IPS-NIHi7 (cell line): Measurements from ENCODE around the gene PHKA2.
"Not testable (repeated sequence)": the region's sequence is repeated elsewhere in the genome, so short reads cannot be mapped to it uniquely, and the experiment has no call there.

Source experiments
- DNase-seq: peaks from one replicate; pipeline ENCODE4 v3.0.0; 2012; ENCODE audit warnings: mixed read lengths; ENCODE audit errors: extremely low spot score

The PHKA2 gene, protein sequence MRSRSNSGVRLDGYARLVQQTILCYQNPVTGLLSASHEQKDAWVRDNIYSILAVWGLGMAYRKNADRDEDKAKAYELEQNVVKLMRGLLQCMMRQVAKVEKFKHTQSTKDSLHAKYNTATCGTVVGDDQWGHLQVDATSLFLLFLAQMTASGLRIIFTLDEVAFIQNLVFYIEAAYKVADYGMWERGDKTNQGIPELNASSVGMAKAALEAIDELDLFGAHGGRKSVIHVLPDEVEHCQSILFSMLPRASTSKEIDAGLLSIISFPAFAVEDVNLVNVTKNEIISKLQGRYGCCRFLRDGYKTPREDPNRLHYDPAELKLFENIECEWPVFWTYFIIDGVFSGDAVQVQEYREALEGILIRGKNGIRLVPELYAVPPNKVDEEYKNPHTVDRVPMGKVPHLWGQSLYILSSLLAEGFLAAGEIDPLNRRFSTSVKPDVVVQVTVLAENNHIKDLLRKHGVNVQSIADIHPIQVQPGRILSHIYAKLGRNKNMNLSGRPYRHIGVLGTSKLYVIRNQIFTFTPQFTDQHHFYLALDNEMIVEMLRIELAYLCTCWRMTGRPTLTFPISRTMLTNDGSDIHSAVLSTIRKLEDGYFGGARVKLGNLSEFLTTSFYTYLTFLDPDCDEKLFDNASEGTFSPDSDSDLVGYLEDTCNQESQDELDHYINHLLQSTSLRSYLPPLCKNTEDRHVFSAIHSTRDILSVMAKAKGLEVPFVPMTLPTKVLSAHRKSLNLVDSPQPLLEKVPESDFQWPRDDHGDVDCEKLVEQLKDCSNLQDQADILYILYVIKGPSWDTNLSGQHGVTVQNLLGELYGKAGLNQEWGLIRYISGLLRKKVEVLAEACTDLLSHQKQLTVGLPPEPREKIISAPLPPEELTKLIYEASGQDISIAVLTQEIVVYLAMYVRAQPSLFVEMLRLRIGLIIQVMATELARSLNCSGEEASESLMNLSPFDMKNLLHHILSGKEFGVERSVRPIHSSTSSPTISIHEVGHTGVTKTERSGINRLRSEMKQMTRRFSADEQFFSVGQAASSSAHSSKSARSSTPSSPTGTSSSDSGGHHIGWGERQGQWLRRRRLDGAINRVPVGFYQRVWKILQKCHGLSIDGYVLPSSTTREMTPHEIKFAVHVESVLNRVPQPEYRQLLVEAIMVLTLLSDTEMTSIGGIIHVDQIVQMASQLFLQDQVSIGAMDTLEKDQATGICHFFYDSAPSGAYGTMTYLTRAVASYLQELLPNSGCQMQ

DNA sequence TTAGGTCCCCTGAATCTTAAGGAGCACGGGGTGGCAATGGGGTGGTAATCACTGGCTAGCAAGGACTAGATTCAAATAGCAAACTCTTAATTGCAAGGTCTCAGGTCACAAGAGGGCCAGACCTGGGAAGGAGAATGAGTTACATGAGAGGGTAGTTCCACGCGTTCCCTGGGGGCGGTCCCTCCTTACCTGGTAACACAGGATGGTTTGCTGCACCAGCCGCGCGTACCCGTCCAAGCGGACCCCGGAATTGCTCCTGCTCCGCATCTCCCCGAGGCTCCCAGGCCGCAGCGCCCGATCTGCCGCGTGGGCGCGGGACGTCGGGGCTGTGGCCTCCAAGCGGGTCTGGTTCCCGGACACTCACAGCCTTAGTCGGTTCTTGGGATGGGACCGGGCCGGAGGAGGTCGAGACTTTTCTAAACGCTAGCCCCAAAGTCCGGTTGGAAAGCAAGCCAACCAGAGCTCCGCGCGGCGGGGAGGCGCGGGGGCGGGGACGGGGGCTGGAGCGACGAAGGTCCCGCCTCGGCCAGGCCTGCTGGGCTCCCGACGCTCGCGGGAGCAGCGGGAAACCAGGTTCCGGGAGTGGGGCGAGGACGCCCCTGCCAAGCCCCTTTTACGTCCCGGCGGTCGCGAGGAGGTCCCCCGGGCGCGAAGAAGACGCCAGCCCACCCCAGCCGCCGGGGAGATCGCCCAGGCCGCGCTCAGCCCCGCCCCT lies at the start of gene PHKA2:
TSS of gene PHKA2 (minus strand) at position 449 of the 715 bp plus-strand sequence. CDS start at position 267, 182 bp downstream.
- peak; percentile 72 for DNase-seq

DNA sequence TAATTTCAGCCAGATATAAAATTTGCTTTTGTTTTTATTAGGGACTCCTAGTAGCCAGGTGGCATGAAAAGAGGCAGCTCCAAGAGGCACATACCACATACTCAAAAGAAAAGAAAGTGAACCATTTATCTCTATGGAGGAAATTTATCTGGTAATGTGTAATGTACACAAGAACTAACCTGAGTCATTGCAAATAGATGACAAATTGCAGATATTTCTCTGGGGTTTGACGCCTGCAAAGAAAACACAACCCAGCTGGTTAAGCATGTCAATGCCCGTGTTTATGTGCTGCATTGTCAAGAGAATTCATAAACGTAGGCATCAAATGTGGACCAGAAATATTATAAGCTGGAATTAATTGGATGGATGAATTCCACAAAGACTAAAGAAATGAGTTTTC lies 46.9 kb upstream of the PHKA2 start:
- DNase-seq, result no peak

DNA sequence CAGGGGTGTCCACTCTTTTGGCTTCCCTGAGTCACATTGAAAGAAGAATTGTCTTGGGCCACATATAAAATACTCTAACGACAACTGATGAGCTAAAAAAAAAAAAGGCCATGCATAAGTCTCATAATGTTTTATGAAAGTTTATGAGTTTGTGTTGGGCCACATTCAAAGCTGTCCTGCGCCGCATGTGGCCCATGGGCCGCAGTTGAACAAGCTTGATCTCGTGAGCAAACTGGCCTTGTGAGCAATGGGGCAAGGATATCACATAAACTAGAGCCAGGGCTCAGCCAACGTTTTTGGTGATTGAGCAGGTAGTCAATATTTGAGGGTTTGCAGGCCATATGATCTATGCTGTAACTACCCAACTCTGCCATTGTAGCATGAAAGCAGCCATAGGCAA lies 44.6 kb upstream of the PHKA2 start:
- no peak for DNase-seq

DNA sequence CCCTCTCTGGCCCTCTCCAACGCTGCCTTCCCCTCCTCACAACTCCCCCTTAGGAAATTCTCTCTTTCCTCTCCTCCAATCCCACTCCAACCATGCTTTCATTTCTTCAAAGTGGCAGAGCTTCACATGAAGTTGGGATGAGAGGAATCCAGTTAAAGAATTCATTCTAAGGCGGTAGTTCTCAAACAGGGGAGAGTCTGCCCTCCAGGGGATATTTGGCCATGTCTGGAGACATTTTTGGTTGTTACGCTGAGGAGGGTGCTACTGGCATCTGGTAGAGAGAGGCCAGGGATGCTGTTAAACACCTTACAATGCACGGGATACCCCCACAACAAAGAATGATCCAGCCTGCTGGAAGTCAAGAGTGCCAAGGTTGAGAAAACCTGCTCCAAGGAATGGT lies 40.5 kb upstream of the PHKA2 start:
- DNase-seq, result no peak

GRCh38 chrX:19019996-19020395 lies 36.1 kb upstream of the PHKA2 start:
- DNase-seq, result no peak

DNA sequence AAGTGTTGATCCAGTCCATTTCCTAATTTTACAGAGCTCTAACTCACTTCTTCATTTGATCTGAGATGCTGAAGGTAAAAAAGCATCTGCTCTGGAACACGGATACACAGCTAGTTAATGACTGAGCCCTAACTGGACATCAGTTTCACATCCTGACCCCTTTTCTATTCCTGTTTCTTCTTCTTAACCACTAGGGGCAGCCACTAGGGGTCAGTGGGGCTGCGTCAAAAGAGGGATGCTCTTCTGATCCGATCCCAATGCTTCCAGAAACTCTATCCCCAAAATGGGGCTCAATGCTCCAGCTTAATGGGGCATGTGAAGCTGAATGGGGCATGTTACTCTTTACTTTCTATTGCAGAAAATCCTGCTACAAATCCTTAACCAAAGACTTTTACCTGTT lies 33.4 kb upstream of the PHKA2 start:
- DNase-seq, result peak; percentile 82

- DNase-seq, result not testable (repeated sequence)
Measured at GRCh38 chrX:19016614-19017013, 32.7 kb upstream of the PHKA2 start.

DNA sequence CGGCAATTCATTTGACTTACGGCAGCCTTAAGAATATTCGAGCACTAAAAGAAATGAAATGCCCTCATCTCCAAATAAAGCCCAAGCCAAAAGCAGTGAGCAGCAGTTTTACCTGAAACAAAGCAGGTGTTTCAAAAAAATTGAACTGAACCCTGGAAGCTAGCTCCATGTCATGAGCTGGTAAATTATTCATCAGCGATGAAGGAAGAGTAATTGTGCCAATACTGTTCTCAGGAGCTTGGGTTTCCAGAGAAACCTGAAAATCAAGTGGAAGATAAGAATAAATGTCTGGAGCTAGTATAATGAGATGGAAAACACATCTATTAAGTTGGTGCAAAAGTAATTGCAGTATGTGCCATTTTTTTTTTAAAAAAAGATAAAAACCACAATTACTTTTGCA lies 24.0 kb upstream of the PHKA2 start:
- DNase-seq, result no peak

DNA sequence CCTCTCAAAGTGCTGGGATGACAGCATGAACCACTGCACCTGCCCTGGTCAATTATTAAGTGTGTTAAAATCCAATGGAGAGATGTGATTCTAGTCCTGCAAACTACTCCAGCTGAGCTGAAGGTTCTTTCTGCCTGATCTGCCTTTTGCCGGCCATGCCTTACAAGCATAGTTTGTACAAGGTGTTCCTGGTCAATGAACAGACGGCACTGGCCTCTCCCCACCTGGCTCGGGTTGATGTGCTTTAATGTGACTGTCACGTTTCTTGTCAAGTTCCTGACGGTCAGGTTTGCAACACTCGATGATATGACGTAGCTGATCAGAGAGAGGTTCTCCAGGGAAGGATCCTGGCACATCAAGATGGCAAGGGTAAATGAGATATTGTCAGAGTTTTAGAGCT lies 23.1 kb upstream of the PHKA2 start:
- DNase-seq, result no peak

GRCh38 chrX:19005909-19006308 lies 22.0 kb upstream of the PHKA2 start:
- DNase-seq, result no peak

GRCh38 chrX:19003756-19004155 lies 19.8 kb upstream of the PHKA2 start:
- DNase-seq, result no peak

DNA sequence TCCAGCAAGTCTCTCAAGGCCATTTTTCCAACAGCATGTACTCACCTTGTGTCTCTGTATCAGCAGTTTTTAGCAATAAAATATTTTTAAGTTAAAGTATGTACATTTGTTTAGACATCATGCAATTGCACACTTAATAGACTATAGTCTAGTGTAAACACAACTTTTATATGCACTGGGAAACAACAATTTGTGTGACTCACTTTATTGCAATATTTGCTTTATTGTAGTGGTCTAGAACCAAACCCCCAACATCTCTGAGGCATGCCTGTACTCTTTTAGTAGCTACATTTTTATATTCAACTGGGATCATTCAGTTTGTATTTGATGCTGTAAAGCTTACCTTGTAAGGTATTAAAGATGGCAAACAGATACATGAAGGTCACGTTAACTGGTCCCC lies 14.7 kb upstream of the PHKA2 start:
- no peak for DNase-seq

- DNase-seq, result peak; percentile 56
Measured at GRCh38 chrX:18997916-18998315, 14.0 kb upstream of the PHKA2 start.

GRCh38 chrX:18996536-18996935 lies 12.6 kb upstream of the PHKA2 start:
- no peak for DNase-seq

DNA sequence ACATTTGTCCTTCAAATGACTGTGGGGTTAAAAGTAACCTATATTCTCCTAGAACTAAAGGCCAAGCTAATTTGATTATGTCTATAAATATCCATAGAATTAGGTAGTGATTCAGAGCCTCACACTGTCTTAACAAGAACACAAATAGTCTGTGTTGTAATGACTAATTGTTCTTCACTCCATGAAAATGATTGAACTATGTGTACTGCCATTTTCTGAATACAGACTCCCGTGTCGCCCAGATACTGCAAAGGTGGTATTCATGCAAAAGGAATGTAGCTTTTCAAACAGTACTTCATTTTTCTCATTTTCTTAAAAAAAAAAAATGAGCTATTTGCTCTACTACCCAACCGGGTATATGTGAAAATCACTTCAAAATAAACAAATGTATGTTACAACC lies 11.3 kb upstream of the PHKA2 start:
- no peak for DNase-seq

DNA sequence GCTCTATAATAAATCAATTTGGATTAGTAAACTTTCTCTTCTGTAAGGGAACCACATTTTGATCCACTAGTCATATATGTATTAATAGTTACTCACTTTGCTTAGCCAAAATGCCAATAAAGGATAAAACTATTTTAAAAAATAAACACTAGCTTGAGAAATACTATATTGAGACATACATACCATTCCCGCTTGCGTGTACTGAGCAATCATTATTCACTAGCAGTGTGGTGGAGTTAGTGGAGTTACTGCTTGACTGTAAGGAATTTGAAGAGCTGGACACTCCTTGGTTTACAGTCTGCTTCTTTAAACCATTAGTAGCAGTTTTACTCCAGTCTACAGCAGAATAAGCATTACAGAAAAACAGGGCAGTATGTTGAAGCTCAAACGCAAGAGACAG lies 10.8 kb upstream of the PHKA2 start:
- DNase-seq, result no peak

- DNase-seq, result no peak
Measured at GRCh38 chrX:18992829-18993228, 8.9 kb upstream of the PHKA2 start.

- no peak for DNase-seq
Measured at GRCh38 chrX:18985186-18985435, 1.2 kb upstream of the PHKA2 start.

- DNase-seq, result peak; percentile 96
Measured at GRCh38 chrX:18984381-18985185, 669 bp upstream of the PHKA2 start.

- DNase-seq, result no peak
Measured at GRCh38 chrX:18981124-18981807, 2.6 kb downstream of the PHKA2 start.
